Hematopoietic multipotent progenitor cell treated with erythropoietin and hydrocortisone succinate and interleukin-3 and kit ligand, for 6 days (in vitro differentiated cells): ENCODE data around the gene SIK1.
"Not testable (repeated sequence)": the region's sequence is repeated elsewhere in the genome, so short reads cannot be mapped to it uniquely, and the experiment has no call there.

Experiments used
- DNase-seq: peaks from one replicate; pipeline ENCODE4 v3.0.0-alpha.2; 2015

SIK1 gene

GRCh38 chr21:43383351-43383750 is 43.6 kb downstream of the SIK1 start:
- not testable (repeated sequence) for DNase-seq

DNA sequence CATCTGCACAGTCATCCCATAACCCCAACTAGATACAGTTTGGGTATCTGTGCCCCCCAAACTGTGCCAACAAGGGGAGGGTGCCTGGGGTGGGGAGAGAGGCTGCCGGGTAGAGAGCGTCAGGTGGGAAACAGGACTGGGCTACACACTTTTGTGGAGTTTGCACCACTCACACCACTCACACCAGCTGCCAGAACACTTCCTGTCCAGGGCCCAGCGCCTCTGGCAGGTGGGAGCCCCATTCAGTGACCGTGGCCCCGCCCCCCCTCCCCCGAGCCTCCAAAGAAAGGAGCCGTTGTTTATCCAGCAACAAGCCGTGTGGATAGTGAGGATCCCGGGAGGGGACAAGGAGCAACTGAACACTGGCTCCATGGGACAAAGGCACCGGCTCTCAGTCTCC is 44.0 kb downstream of the SIK1 start:
- not testable (repeated sequence) for DNase-seq

GRCh38 chr21:43380852-43381533 is 45.9 kb downstream of the SIK1 start:
- not testable (repeated sequence) for DNase-seq

DNA sequence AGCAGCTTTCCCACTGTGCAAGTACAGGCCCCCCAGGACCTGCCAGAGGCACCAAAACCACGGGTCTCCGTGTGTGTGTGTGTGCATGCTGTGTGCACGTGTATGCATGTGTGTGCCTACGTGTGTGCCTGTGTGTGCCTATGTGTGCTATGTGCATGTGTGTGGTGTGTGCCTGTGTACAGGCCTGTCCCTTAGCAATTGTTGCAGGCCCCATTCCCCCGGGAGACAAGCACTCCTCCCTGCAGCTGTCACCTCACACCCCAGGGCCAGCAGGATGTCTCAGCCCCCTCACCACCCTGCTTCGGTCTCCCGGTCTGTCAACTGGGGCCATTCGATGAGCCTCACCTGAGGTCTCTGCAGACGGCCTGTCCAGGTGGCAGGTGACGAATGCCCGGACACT is 46.6 kb downstream of the SIK1 start:
- not testable (repeated sequence) for DNase-seq

DNA sequence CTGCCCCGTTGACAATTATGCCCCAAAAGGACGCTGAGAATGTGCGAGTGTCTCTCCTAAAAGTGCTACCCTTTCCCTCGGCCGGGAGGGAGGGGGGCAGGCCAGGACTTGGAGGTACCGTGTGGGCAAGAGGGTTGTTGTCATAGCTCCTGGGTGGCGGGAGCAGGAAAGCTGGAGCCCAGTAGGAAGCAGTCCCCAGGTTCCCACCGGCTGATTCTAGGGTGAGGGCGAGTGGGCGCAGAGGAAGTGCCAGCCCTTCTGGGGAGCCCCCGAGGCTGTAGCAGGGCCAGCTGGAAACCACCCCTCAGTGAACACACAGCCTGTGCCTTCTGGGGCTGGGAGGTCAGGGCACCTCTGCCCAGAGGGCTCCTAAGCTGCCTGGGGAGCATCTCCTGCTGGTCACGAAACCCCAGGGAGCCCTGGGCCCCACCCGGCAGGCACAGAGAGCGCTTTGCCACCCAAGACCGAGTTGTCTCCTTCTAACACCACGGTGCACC is 47.3 kb downstream of the SIK1 start:
- DNase-seq = not testable (repeated sequence)

GRCh38 chr21:43376478-43376882 is 50.5 kb downstream of the SIK1 start:
- DNase-seq = no peak

GRCh38 chr21:43375837-43376477 is 51.0 kb downstream of the SIK1 start:
- no peak for DNase-seq

DNA sequence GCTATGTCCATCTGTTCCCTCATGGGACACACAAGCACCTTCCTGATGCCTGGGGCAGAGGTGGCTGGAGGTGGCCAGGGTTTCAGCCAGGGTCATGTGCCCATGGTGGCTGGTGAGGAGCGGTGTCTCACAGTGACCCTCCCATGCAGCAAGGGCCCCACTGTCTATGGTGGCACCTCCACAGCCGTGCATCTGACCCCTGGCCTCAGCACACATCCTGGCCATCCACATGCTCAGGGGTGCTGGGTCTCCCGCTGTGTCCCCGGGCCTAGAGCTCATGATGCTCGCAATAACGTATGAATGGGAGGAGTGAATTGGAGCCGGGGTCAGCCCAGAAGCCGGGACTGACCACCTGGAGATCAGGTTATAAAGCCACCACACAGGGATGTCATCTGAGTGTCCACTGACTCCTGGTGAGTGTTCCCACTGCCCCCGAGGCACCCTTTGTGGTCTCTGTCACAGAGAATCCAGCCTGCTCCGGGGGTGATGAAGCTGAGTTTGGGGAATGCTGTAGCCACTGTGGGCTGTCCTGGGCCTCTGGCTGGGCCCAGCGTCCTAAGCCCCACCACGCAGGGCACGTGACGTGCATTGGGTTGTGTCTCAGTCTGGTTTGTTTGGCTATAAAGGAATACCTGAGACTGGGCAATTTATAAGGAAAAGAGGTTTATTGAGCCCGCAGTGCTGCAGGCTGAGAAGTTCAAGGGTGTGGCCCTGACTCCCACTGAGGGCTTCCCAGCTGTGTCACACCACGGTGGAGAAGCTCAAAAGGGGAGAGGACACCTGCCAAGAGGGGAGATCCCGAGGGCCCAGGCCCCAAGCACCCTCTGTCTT is 51.7 kb downstream of the SIK1 start:
- DNase-seq = no peak

DNA sequence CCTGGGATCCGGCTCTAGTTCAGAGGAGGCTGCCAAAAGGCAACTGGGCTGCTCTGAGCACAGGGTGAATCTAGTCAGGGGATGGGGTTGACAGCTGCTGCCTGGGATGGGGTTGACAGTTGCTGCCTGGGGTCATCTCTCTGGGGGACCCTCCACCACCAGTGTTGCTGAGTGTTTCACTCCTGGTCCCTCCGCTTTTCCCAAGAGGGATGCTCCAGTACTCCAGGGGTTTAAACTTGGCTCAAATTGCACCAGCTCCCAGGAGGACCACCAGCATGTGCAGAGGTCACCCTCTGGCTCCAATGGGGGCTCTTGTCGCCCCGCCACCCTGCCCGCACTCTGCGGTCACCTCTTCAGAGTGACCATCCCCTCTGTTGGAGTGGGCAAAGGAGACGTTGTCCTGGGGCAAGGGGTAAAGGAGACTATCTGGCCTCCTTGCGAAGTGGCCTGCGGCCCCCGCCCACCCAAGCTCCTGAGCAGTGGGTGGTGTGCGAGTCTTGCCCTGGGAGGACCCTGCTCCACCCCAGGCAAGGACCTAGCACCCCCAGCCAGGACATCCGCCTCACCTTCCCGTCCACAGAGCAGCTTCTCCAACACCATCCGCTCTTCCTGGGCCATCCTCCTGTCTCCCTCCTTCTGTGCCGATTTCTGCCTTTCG is 52.6 kb downstream of the SIK1 start:
- DNase-seq = no peak

DNA sequence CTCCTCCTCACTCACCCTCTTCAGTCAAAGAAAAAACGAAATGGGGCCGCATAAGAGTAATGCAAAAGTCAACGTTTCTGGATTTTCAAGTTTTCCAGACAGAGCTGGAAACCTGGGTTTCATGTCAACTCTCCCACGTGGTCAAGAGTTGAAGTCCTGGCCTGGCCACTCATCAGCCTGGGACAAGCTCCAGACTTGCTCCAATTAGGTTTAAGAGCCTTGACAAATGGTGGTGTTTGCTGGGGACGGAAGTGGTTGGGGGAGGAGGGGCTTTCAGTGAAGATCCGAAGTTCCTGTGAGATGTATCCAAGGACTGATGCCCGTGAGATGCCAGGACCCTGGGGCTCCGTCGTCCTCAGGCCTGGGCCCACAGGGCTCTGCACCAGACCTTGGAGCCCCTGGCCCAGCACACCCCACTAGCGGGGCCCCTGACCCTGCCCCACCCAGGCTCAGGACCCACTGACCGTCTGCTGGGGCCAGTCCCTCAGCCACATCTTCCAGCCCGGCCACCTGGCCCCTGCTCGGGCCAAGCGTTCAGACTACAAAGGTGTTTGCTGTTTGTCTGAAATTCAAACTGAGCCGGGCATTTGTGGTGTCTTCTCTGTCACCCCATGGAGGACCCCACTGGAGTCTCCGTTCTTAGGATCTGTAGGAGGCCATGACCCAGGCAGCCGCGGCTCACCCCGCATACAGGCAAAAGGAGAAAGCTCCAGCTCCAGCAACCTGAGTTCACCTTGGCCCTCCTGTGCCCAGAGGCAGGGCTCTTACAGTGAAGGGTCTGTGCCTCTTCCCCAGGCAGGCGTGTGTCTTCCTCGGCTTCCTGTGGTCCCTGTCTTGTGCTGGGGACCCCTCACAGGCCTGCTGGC is 53.3 kb downstream of the SIK1 start:
- no peak for DNase-seq

DNA sequence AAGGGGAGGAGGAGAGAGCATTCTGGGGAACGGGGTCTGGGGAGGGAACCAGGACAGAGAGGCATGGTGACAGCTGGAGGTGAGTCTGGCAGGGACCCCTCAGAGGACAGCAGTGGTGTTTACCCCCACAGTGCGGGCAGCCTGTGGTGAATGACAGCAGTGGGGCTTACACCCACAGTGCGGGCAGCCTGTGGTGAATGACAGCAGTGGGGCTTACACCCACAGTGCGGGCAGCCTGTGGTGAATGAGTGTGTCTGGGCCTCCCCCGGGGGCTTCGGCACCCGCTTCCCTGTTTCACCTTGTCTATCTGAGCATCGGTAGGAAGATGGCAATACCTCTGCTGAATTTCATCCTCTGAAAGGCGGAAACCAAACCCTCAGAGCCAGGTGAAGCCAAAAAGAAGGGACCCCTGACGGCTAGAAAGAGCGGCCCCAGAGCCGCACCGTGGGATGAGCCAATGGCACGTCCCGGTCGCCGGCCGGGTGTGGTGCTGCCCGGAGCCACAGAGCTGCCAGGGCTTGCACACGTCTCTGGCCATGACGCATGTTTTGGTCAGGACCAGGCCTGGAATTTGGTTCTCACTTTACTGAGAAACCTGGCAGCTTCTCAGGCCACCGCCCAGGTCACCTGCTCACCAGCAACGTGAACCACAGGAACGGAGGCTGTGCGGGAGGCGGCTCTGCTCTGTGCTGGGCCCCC is 54.1 kb downstream of the SIK1 start:
- no peak for DNase-seq

- no peak for DNase-seq
These were observed 55.1 kb downstream of the SIK1 start for GRCh38 chr21:43371786-43372185.

GRCh38 chr21:43370888-43371570 is 55.9 kb downstream of the SIK1 start:
- no peak for DNase-seq

DNA sequence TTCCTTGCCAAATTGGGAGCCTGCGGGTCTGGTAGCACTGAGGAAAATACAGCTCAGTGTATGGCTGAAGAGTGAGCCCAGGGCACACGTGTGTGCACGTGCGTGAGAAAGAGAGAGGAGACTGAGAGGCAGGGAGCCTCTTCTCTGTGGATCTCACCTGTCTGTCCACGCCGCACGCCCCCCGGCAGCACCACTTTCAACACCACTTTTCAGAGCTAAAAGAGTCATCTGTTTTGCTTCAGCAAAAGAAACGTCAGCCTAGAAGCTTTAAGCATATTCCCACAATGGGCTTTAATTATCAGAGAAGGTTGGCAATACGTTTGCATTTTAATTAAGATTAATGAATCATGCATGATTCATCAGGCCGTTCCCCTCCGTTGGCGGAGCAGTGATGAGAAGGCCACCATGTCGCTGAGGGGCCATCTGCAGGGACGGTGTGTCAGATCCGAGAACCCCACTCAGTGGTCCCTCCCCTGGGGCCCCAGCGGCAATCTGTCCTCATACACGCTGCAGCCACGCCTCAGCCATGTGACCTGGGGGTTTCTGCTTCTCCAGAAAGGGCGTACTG is 56.8 kb downstream of the SIK1 start:
- DNase-seq = no peak

DNA sequence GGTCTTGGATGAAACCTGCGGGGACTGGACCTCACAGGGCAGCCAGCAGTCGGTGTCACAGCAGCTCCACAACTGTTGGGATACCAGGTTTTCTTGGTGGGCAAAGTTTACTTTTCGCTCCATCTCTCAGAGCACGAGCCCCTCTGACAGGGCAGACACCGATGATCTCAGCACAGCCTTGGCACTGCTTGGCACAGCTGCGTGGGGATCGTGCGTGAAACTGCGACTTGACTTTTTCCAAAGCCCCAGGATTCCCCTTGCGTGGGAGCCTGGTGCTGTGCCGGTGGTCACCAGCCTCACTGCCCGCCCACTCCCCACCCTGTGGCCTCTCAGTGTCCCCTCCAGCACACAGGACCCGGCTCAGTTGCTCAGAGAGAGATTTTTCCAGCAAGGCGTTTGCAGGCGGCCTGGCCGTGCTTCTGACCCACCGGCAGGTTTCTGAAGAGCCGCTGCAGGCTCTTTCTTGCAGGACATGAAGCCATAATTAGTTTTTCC is 57.3 kb downstream of the SIK1 start:
- no peak for DNase-seq

- no peak for DNase-seq
These were observed 57.8 kb downstream of the SIK1 start for GRCh38 chr21:43369124-43369523.

DNA sequence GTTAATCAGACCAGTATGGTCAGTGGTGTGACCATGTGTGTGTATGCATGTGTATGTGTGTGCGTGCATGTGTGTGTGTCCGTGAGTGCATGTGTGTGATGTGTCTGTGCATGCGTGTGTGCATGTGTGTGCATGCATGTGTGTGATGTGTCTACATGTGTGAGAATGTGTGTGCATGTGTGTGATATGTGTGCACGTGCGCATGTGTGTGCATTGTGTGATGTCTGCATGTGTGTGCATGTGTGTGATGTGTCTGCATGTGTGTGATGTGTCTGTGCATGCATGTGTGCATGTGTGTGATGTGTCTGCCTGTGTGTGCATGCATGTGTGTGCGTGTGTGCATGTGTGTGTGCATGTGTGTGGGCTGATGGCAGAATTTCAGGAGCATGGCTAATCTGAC is 58.2 kb downstream of the SIK1 start:
- no peak for DNase-seq

DNA sequence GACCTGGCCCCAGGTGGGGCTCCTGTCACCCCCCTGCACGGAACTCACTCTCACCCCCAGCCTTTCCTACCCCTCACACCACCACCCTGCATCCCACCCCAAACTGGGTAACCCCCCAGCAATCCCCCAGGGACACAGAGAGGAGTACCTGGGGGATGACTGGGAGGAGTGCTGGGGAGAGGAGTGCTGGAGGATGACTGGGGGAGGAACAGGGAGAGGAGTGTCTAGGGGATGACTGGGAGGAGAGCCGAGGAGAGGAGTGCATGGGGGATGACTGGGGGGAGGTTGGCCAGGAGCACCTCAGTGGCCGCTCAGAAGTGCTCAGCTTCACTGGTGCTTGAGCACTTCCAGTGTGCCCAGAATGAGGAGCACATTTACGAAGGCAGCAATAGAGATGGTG is 59.1 kb downstream of the SIK1 start:
- no peak for DNase-seq

- no peak for DNase-seq
These were observed 59.6 kb downstream of the SIK1 start for GRCh38 chr21:43367296-43367695.

GRCh38 chr21:43366656-43367055 is 60.3 kb downstream of the SIK1 start:
- no peak for DNase-seq
